Measurements from ENCODE around the gene VAPA.

The VAPA gene

GRCh38 chr18:9913526-9914333 is at the start of gene VAPA:
TSS of gene VAPA (plus strand) at chr18:9914016. CDS start at chr18:9914257, 241 bp downstream.
- peak; percentile 94 to 96 for DNase-seq

GRCh38 chr18:9865764-9866490 is 47.9 kb upstream of the VAPA start:
- DNase-seq: no peak

GRCh38 chr18:9866627-9867026 is 47.2 kb upstream of the VAPA start:
- no peak for DNase-seq

GRCh38 chr18:9867071-9867594 is 46.7 kb upstream of the VAPA start:
- DNase-seq: no peak

- DNase-seq: no peak
Observed at GRCh38 chr18:9868857-9869714, 44.7 kb upstream of the VAPA start.

- no peak for DNase-seq
Observed at GRCh38 chr18:9869715-9870430, 43.9 kb upstream of the VAPA start.

- DNase-seq: no peak
Observed at GRCh38 chr18:9870431-9871008, 43.3 kb upstream of the VAPA start.

GRCh38 chr18:9871244-9871746 is 42.5 kb upstream of the VAPA start:
- no peak for DNase-seq

- DNase-seq: no peak
Observed at GRCh38 chr18:9872823-9873222, 41.0 kb upstream of the VAPA start.

- DNase-seq: no peak
Observed at GRCh38 chr18:9874728-9875127, 39.1 kb upstream of the VAPA start.

- no peak for DNase-seq
Observed at GRCh38 chr18:9876212-9876866, 37.5 kb upstream of the VAPA start.

- DNase-seq: no peak
Observed at GRCh38 chr18:9876867-9877654, 36.8 kb upstream of the VAPA start.

GRCh38 chr18:9877655-9878014 is 36.2 kb upstream of the VAPA start:
- DNase-seq: no peak

GRCh38 chr18:9878095-9878494 is 35.7 kb upstream of the VAPA start:
- DNase-seq: no peak

- DNase-seq: no peak
Observed at GRCh38 chr18:9878783-9879242, 35.0 kb upstream of the VAPA start.

GRCh38 chr18:9884090-9884489 is 29.7 kb upstream of the VAPA start:
- DNase-seq: no peak

- no peak for DNase-seq
Observed at GRCh38 chr18:9884532-9885140, 29.2 kb upstream of the VAPA start.

- DNase-seq: no peak
Observed at GRCh38 chr18:9885170-9886004, 28.4 kb upstream of the VAPA start, which contains the start of gene TXNDC2. TSS of gene TXNDC2 (plus strand) at chr18:9885973. CDS start at chr18:9886681, 708 bp downstream.

GRCh38 chr18:9886005-9886348 is 27.8 kb upstream of the VAPA start:
- DNase-seq: no peak
